ES-I3 (cell line): Measurements from ENCODE around the gene TBC1D21.

ENCODE experiments used
- H3K36me3 ChIP-seq: 2 replicates; pipeline ENCODE4 v1.6.1; 2013; ENCODE audit warnings: mild to moderate bottlenecking, low read length, control low read depth, moderate library complexity; ENCODE audit not compliant: insufficient read depth
- H3K4me1 ChIP-seq: 2 replicates; pipeline ENCODE4 v1.6.1; 2013; ENCODE audit warnings: mild to moderate bottlenecking, control low read depth, low read length; ENCODE audit not compliant: insufficient read depth
- H3K9ac ChIP-seq: 2 replicates; pipeline ENCODE4 v1.6.1; 2013; ENCODE audit warnings: low read depth, mild to moderate bottlenecking, low read length, moderate library complexity
- H3K9me3 ChIP-seq: 2 replicates; pipeline ENCODE4 v1.6.1; 2013; ENCODE audit warnings: mild to moderate bottlenecking, low read length, moderate library complexity; ENCODE audit not compliant: control insufficient read depth, insufficient read depth

The TBC1D21 gene, protein sequence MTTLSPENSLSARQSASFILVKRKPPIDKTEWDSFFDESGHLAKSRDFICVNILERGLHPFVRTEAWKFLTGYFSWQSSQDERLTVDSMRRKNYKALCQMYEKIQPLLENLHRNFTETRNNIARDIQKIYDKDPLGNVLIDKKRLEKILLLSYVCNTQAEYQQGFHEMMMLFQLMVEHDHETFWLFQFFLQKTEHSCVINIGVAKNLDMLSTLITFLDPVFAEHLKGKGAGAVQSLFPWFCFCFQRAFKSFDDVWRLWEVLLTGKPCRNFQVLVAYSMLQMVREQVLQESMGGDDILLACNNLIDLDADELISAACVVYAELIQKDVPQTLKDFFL

DNA sequence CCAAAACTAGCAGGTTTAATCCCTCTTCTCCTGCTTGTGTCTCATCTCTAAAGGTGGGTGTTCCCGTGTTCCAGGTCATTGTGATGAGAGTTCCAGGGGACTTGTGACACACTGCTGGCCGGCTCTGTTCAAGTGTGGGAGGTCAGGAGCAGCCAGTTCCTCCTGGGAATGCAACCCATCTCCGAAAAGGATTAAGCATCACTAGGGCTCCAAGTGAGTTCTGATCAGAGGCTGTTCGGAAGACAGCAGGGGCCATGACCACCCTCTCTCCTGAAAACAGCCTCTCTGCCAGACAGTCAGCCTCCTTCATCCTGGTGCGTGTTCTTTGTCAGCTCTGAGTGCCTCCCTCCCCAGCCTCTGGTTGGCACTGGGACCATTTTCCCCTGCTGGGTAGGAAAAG is at the start of gene TBC1D21:
Gene TBC1D21 (plus strand): TSS at position 109 of the 400 bp plus-strand sequence. CDS start 146 bp downstream, at position 255.
- Histone ChIP-seq H3K9ac (no peak within 1 kb of the TSS), H3K4me1 (no peaks in the 10 kb centered on the region), H3K9me3 (no peaks in the 10 kb centered on the region), H3K36me3 (no peaks in the 10 kb centered on the region)

DNA sequence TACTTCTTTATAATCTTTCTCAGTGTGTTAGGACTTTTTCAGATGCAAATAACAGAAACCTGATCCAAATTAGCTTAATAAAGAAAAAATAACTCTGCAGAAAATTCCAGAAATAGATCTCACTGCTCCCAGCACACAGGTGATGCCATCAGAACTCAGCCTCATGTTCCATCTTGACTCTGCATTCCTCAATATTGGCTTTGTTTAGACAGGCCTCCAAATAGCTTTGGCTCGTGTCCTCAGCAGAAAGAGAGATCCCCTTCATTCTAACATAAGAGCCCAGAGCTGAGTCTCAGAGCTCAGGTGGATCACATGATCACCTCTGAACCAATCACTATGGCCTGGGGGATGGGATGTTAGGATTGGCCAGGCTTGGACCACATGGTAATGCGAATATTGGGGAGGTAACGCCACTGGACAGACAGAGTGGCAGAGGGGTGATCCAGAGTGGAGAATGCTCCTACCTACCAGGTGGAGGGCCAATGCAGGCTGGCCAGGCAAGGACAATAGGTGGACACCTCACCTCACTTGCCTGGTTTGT is 46.6 kb upstream of the TBC1D21 start:
- no peaks in the 10 kb centered on the region for H3K4me1 ChIP-seq
- H3K36me3 ChIP-seq, result no peaks in the 10 kb centered on the region

DNA sequence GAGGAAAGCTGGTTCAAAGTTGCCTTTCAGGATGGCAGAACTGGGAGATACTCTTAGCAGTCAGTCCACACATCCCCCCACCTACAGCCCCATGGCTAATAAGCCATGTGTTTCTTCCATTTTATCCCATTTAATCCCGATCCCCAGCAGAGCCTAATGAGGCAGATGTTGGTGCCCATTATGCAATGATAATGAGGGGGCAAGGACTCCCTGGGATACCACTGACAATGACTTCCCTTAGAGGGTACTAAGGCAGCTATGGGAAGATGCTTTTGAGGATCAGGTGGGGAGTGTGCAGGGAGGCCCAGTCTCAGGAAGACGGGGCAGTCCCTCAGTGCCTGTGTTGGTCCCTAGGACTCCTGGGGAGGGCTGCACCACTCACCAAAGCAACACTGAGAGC is 43.8 kb upstream of the TBC1D21 start:
- Histone ChIP-seq H3K9me3 (no peaks in the 10 kb centered on the region), H3K9ac (no peak overlapping the region), H3K4me1 (no peaks in the 10 kb centered on the region), H3K36me3 (no peaks in the 10 kb centered on the region)

More for the DNA sequence above, 46.6 kb upstream of the TBC1D21 start:
- Histone ChIP-seq H3K9ac (no peak overlapping the region), H3K9me3 (no peaks in the 10 kb centered on the region)

DNA sequence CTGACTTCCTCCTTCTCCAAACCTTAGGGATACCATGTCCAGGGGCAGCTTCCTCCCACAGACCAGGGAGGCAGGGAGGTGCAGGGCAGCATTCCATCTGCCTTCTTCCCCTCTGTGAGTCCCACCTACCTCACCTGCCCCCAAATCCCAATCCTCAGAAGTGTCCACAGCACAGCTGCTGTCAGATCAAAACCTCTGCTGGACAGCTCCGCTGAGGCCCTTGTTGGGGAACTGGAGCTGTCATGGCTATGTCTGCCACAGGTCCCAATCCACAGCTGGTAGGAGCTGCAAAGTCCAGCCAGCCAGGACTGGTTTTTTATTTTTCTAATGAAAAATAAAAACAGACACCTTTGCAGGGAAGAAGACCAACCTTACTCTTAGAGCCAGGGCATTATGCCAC is 40.7 kb upstream of the TBC1D21 start:
- Histone ChIP-seq H3K36me3 (no peaks in the 10 kb centered on the region), H3K9ac (no peak overlapping the region), H3K9me3 (no peaks in the 10 kb centered on the region), H3K4me1 (no peaks in the 10 kb centered on the region)

DNA sequence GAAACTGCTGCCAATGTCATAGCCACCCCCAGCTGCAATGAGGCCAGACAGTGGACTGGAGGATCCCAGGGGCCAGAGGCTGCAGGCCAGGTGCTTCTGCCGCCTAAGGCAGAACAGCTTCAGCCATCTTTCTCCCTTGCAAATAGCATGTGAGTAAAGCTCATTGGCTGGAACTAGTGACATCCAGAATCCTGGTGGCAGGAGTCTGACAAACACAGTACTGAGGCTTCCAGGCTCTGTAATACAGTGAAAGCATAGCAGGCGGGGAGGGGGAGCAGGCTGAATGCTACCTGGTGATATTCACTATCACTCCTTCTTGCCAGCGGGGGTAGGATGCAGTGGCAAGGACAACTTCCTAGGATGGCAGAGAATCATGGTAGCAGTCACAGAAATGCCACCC is 36.5 kb upstream of the TBC1D21 start:
- Histone ChIP-seq H3K4me1 (peaks cover under 1% of the 10 kb centered on the region; the same call in 1 of the 2 replicates), H3K9me3 (no peaks in the 10 kb centered on the region), H3K36me3 (no peaks in the 10 kb centered on the region), H3K9ac (no peak overlapping the region)

DNA sequence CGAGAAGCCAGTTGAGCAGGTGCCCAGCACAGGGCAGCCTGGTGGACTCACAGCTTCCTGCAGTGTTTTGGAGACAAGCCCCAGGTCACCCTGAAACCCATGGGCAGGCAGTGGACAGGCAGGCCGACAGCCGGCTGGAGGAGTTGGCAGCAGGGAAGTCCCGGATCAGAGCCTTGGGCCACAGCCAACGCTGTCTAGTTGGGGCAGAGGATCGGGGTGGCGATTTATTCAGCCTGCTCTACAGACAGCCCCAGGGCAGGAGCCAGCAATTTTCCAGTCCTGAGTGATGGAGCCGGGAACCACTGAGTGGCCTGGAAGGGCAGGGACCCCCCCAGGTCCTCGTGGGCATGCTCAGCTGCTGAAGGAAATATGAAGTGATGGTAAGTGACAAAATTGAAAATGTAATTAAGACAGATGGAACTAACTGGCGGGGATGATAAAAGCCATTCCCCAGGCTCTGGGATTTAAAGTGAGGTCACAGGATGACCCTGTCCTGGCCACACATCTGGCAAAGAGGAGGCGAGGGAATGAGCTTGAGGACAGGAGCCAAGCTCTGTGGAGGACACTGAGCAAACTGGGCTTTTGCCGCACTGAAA is 34.4 kb upstream of the TBC1D21 start:
- Histone ChIP-seq H3K36me3 (no peaks in the 10 kb centered on the region), H3K4me1 (peaks cover 6% of the 10 kb centered on the region), H3K9me3 (no peaks in the 10 kb centered on the region), H3K9ac (no peak overlapping the region)

DNA sequence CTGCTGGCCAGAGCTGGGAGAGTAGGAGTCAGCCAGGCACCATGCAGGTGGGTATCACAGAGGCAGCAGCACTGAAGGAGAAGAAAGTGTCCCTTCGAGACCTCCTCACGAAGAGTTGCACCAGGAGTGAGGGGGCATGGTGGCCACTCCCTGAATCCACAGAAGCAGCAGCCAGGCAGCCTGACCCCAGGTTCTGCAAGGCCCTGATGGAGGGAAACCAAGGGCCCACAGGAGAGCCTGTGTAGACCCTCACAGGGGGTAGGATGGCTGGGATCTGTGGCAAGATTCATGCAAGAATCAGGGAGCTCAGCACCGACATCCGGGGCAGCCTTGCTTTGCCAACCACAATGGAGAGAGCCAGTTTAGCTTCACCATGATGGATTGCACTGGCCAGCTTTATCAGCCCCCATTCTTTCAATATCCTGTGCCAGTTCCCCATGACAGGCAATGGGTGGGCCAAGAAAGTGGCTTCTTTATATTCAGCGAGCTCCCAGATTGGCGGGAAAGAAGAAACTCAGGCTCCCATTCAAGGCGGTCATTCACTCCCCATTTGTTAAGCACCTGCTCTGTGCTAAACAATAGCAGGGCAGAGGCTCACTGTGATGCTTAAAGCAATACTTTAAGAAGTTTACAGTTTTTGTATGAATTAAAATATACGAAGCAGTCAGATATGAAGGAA is 33.5 kb upstream of the TBC1D21 start:
- Histone ChIP-seq H3K9ac (no peak overlapping the region), H3K9me3 (no peaks in the 10 kb centered on the region), H3K36me3 (no peaks in the 10 kb centered on the region), H3K4me1 (peaks cover 9% of the 10 kb centered on the region)

DNA sequence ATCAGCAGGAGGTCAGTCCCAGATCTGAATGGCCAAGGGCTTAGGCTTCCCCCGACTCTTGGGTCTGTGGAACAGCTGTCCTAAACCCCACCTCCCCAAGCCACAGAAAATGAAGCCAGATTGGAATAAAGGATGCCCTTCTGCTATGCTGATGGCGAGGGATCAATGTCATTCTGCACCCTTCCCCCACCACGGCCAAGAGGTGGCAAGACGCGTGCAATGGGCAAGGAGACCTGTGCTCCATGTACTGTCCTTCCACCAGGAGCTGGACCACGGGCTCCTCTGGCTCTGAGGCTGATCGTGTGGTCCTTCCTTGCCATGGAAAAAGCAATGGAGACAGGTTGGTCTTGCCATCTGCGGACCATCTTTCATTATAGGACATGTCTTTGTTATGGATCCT is 32.6 kb upstream of the TBC1D21 start:
- Histone ChIP-seq H3K9ac (no peak overlapping the region), H3K4me1 (peaks cover 12% of the 10 kb centered on the region), H3K36me3 (no peaks in the 10 kb centered on the region), H3K9me3 (no peaks in the 10 kb centered on the region)

DNA sequence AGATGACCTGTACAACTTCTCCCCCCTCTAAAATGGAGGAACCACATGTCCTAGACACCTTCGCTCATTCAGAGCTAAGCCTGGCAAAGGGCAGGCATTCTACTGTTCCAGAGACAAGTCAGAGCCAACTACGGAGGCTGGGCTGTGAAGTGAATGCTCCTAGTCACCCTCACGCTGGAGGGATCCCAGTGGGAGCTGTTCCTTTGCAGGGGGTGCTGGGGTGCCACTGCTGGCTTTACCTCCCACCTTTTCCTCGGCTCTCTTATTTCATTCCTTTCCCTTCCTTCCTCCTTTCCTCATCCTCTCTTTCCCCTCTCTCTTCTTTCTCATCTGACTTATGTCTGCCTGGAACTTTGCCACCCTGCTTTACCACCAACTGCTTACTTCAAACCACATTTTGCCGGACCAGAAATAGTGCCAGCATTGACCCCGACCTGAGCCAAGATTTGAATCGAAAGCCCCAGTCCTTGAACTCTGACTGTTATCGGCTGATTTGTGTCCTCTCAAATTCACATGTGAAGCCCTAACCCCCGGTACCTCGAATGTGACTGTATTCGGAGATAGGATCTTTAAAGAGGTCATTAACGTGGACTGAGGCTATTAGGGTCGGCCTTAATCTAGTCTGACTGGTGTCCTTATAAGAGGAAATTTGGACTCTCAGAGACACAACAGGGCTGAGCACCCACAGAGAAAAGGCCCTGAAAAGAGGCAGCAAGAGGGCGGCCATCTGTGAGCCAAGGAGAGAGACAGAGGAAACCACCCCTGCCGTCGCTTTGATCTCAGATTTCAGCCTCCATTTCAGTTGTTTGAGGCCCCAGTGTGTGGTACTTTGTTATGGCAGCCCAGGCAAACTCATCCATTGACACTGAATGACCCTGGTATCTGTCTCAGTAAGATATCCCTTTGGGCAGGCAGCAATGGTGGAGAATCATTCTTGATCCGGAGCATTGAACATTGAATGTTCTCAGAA is 31.3 kb upstream of the TBC1D21 start:
- H3K36me3 ChIP-seq, result no peaks in the 10 kb centered on the region

DNA sequence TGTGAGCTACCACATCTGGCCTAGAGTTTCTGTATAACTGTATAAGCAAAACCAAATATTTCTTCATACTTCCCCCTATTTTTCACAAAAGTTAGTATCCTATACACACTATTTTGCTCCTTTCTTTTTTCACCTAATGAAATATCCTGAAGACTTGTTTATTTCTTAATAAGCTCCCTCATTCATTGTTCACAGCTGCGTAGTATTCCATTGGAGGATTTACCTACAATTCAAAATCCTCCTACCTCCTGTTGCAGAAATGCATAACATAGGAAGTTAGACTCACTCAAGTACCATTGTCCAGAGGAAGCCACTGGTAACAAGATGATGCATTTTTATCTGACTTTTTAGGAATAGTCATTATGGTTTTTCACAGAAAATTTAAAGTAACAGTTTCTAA is 29.6 kb upstream of the TBC1D21 start:
- no peak overlapping the region for H3K9ac ChIP-seq
- no peaks in the 10 kb centered on the region for H3K9me3 ChIP-seq
- no peaks in the 10 kb centered on the region for H3K36me3 ChIP-seq
- peaks cover 12% of the 10 kb centered on the region for H3K4me1 ChIP-seq

More for the DNA sequence above, 31.3 kb upstream of the TBC1D21 start:
- H3K9ac ChIP-seq, result no peak overlapping the region
- peaks cover 12% of the 10 kb centered on the region for H3K4me1 ChIP-seq
- no peaks in the 10 kb centered on the region for H3K9me3 ChIP-seq

DNA sequence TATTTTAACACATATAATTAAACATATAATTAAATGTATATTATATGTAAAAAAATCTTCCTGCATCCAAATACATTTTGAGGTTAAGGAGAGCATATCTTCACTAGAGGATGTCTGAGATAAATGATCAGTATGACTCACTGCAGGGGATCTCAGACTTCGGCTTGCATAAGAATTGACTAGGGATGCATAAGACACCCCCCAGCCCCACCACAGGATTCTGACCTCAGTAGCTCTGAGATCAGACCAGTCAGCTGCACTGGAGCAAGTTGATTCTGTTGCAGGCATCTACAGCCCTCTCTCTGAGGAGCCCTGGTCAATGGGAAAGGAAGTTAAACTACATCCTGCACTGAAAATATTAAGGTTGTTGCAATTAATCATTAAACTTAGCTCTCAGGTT is 29.0 kb upstream of the TBC1D21 start:
- H3K36me3 ChIP-seq, result no peaks in the 10 kb centered on the region

DNA sequence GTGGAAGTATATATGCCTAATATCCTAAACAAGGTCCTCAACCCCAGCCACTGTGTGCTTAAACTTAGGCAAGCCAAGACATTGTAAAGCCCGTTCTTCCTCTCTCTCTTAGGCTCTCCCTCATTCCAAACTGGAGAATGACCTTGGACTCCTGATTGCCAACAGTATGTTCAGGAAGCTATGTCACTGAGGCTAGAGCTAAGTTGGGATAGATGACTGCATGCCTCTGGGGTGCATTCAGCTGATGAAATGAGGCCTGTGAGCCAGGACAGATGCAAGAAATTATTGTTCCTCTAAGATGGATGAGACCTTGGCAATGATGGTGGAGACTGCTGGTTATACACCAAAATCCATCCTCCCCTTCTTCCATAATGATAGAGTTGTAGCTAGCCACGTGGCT is 27.9 kb upstream of the TBC1D21 start:
- H3K36me3 ChIP-seq, result no peaks in the 10 kb centered on the region
- H3K9ac ChIP-seq, result no peak overlapping the region
- H3K4me1 ChIP-seq, result peaks cover 12% of the 10 kb centered on the region
- H3K9me3 ChIP-seq, result no peaks in the 10 kb centered on the region

More for the DNA sequence above, 29.0 kb upstream of the TBC1D21 start:
- H3K9ac ChIP-seq, result no peak overlapping the region
- peaks cover 12% of the 10 kb centered on the region for H3K4me1 ChIP-seq
- H3K9me3 ChIP-seq, result no peaks in the 10 kb centered on the region

DNA sequence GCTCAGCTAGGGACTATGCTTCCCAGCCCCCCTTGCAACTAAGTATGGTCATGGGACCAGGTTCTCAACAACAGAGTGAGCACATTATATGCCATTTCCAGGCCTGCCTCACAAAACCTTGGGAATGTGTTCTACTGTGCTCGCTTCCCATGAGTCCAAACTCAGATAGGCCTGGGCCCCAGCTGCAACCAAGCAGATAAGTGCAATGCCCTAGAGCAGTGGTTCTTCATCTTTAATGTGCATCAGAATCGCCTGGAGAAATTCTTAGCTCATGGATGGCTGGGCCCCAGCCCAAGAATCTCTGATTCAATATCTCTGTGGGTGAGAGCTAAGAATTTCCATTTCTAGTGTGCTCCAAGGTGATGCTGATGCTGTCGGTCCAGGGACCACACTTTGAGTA is 27.5 kb upstream of the TBC1D21 start:
- Histone ChIP-seq H3K9ac (no peak overlapping the region), H3K36me3 (no peaks in the 10 kb centered on the region), H3K4me1 (peaks cover 12% of the 10 kb centered on the region), H3K9me3 (no peaks in the 10 kb centered on the region)

DNA sequence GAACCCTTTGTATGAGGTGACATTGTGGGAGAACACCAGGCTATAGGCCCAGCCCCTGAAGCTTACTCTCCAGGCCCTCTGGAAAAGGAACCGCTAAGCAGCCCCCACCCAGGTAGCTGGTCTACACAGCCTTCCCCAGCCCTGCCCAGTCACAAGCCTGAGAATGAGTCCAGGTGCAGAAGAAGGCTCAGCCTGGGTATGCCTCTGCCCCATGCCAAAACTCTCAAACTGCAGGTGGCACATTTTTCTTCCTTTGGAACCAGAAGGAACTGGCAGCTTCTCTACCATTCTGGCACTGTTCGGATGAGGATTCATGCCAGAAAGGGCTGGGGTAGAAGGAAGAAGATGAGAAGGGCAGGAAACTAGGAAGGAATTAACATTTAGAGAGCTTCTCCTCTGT is 23.7 kb upstream of the TBC1D21 start:
- Histone ChIP-seq H3K9ac (no peak overlapping the region), H3K36me3 (no peaks in the 10 kb centered on the region), H3K9me3 (no peaks in the 10 kb centered on the region), H3K4me1 (peaks cover 5% of the 10 kb centered on the region)
